GM19397 (cell line): ENCODE measurements around the gene LPP.

Experiments
- ATAC-seq: cut with Tn5 transposase; IDR thresholded peaks from one replicate; pipeline ENCODE4 v1.9.1; 2021; ENCODE audit warnings: mild to moderate bottlenecking, moderate library complexity; ENCODE audit not compliant: unreplicated experiment

The LPP gene

DNA sequence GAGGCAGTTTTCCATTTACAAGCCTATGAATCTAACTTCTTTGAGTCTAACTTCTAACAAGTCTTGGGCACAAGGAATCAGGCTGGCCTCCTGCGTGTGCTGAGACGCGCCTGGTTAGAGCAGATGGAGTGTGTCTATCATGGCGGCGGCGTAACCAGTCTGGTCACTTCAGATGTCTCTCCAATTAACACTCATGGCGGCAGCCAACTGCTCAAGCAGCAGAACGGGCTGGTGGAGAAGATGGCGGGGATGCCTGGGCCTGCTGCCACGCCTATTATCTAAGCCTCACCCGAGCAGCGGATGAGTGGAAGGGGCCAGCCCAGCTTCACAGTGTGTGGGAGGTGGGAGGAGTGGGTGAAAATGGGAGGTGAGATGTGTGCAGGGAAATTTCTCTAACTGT lies 771.4 kb downstream of the LPP start:
- no peak for ATAC-seq

DNA sequence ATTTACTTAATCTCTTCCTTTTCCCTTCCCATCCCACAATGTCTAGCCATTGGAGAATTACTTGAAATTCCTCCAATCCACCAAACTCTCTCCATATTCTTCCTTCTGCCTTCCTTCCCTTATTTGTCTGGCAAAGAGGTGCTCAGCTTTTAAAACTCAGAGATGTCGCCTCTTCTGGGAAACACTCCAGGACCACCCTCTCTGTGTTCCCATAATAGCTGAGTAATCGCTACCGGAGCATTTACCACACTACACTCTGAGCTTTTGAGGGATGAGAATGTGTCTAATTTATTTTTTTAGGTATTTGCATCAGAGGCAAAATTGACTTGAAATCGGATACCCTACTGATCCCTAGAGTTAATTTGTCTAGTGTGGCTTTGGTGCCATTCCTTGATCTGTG lies 772.2 kb downstream of the LPP start:
- ATAC-seq = no peak

DNA sequence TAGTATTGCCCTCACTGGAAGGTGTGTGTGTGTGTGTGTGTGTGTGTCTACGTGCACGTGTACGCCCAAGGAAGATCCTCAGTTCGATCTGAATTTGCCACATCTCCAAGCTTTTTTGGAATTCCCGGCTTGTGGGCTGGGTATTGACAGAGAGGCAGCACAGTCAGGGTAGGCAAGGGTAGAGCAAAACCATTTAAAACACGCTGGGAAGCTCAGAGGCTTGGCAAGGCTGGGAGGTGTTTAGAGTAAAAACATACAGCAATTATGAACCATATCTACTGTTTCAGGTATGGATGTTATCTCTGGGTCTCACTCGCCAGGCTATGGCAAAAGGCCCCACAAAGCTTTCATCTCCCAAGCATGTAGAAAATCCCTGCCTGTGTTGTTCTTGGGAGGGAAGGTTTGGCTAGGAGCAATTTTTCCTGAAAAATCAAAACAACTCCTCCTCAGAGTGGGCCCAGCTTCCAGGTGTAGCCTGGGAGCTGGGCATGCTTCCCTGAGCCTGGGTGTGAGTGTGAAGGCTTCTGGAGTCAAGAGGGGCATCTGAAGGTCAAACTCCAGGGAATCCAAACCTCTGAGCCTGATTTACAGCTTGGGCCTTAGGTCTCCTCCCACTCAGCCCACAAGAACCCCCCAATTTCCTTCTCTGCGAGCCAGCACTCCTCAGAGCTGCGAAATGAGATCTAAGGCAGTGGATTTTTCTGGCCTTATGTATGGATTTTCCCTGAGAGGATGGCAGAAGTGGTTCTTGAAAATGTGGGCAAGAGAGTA lies 773.0 kb downstream of the LPP start:
- no peak for ATAC-seq

DNA sequence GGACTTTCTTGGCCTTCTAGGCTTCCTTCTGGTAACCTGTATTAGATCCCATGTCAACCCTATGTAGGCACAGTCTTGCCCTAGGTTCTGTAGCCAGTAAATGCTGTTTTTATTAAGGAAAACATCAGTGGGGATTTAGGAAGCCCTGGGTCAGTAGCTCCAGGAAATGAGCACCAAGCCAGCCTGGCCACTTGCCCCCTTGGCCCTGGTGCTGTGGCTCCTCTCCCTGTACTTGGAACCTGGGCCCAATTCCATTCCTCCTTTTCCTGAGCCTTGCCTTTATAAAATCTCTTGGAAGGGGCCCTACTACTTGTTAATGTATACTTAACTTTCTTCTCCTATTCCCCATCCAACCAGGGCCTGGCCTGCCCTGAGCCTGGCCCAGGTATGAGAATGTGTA lies 774.0 kb downstream of the LPP start:
- ATAC-seq = no peak

DNA sequence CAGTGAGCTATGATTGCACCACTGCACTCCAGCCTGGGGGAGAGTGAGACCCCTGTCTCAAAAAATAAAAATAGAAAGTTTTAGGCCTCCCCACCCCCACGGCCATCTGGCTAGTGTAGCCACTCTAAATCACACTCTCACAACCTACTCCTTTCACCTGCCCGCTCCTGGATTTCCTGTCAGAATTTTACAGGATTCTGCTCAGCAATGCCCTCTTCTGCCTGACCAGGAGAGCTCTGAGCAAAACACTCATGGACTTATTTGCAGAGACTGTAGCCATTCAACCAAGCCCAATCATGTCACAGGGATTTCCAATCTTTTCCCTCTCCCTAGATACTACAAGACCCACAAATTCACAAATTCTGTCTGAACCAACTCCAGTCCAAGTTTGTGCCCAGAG lies 775.2 kb downstream of the LPP start:
- ATAC-seq = no peak

DNA sequence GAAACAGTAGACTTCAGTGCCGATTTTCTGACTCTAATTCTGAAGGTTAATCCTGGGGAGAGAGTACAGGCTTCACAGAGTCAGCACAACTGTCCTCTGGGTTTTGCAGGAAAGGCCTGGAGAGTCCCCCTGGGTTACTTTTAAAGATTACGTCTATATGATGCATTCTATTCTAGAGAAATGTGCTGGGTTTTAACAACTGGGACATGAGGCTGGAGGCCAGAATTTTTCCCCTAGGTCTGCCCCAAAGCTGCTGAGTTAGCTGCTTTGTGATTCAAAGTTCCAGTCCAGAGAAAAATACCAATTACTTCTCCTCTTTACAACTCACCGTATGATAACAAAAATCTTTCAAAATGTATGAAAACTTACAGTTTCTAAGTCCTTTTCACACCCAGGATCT lies 777.1 kb downstream of the LPP start:
- no peak for ATAC-seq

DNA sequence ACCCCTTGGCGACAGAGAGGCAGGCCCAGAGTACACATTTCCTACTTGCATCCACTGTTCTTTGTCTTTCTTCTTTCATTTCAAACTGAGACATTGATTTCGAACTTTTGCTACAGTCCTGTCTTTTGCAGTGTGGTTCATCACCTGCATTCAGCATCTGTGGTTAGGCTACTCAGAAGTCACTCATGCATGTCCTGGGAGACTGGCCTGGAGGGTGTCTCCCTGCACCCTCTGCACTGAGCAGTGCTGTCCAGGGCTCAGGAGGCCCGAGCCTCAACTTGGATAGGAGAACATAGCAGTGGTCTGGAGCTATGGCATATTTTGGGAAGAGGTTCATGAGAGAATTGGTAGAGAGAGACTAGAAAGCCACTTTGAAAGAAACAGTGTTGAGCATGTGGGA lies 777.6 kb downstream of the LPP start:
- ATAC-seq = no peak

DNA sequence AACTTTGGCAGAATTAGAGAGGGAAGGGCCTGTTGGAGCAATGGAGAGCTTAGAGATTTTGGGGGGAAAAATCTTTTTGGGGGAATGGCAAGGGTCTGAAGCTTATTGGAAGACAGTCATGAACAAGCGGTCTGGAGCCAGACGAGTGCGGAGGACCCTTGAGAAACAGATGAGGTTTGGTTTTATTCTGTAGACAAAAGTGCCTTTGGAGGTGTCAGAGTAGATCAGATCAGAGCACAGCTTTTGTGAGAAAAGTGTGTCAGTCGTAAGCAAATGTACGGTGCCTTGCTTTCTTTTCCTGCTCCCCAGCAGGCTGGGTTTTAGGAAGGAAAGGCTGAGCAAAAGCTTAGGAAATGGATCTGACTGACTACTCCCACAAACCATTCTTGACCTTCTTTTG lies 781.0 kb downstream of the LPP start:
- ATAC-seq = no peak

DNA sequence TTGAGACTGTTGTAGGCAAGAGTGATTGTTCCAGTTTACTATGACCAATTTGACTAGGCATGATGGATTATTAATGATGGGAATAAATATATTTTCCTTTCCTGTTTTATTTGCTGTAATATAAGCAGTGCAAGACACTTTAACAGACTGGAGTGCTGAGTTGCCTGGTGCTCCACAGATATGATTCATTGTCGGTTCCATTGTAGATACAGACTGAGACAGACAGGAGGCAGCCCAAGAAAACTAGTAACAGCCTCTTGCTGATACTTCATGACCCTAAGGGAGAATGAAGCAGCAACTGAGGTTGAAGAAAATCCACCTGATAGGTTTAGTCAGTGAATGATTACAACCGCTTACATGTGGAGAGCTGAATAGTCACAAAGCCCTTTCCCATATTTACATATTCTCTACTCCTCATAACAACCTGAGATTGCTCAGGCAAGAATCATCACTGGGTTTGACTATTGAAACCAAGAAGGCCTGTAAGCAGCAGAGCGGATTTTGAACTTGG lies 782.7 kb downstream of the LPP start:
- no peak for ATAC-seq

DNA sequence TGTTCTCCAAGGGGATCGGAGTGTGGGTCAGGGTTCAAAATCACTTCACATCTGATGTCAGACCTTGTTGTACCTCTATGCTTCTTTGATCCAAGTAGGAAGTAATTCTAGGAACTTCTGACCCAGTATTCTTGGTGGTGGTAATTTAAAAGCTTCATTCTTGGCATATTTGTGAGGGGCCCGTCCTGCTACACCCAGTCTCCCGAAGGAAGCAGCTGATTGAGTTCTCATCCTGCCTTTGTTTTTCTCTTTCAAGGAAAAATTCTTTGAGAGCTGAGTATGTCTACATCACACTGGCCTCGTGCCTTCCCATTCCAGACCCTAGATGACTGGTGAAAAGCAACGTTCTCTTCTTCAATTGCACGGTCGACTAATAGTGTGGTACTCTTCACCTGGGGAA lies 783.4 kb downstream of the LPP start:
- no peak for ATAC-seq

DNA sequence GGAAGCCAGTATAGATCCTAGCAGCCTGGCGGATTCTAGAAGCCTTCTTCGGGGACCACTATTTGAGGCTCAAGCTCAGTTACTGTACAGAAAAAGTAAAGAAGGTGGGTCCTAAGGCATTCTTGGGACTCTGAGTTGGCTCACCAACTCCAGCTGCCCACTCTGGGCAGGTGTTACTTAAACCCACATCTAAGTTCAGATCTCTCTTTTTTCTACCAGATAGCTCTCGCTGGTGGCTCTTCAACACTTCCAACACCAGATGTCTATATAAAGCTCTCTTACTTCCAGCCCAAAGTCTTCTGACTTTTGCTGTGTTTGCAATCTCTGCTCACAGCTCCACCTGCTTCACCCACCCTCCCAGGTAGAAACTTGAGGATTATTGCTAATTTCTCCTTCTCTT lies 785.0 kb downstream of the LPP start:
- ATAC-seq = no peak

DNA sequence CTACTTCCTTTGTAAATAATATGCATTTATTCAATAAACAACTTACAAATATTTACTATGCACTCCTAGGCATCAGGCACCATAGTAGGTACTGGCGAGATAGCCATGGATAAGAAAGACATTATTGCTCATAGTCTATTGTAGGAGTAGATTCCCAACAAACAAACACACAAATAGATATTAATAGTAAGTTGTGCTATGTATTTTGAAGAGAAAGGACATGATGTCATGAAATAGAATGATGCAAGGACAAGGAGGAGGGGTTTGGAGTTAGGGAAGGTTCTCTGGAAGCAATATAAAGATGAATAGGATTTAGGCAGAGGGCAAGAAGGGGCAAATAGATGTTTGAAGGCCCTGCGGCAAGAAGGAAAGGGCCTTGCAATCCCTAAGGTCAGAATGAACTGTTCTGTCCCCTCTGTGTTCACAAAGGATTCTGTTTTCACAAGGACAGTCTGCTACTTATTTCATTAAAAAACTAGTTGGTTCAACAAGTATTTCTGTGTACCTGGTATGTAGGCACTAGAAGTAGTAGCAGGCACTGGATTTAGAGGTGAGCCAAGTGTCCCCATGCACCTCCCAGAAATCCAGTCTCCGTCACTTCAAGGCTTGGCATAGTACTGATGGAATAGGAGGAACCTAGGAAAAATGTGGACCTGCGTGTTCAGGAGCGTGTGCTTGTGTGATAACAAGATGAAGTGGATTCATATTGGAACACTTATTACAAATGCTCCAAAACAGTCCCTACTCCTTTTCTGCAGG lies 786.0 kb downstream of the LPP start:
- no peak for ATAC-seq
